H1 (cell line): Measurements from ENCODE around the gene SLC25A48. TPM values are rescaled to one million over a fixed set of nuclear protein-coding genes. Genes with fewer than 3 reads are reported as not detected.

Source experiments
- CBX5 ChIP-seq: fragments of 300-800, 300-1000 bp; sonication (generic); IDR thresholded peaks from 2 replicates; pipeline ENCODE4 v1.7.1; 2016; ENCODE audit warnings: antibody characterized with exemption, low read length, low read depth
- CBX8 ChIP-seq: fragments of 300-800, 300-1000 bp; sonication (generic); IDR thresholded peaks from 2 replicates; pipeline ENCODE4 v1.7.1; 2016; ENCODE audit warnings: low read depth, low read length, borderline replicate concordance
- CEBPB ChIP-seq: IDR thresholded peaks from 2 replicates; pipeline ENCODE4 v1.6.1; 2012; ENCODE audit warnings: low read depth, low read length
- CHD7 ChIP-seq: fragments of 300-600 bp; sonication (generic); IDR thresholded peaks from 2 replicates; pipeline ENCODE4 v1.7.1; 2012; ENCODE audit warnings: low read length, moderate library complexity, mild to moderate bottlenecking, inconsistent platforms; ENCODE audit not compliant: insufficient replicate concordance
- EP300 ChIP-seq, 2 experiments: IDR thresholded peaks; 1 replicate in 1 of 2; 2 replicates in 1 of 2; pipeline ENCODE4 v1.6.1; 2011 to 2012; ENCODE audit warnings: low read depth in 2 of 2, low read length in 2 of 2, mild to moderate bottlenecking in 2 of 2, borderline replicate concordance in 1 of 2, inconsistent platforms in 1 of 2, moderate library complexity in 1 of 2
- GABPA ChIP-seq: IDR thresholded peaks from 2 replicates; pipeline ENCODE4 v1.6.1; 2011; ENCODE audit warnings: mild to moderate bottlenecking, low read length, moderate library complexity, borderline replicate concordance; ENCODE audit not compliant: insufficient read depth
- NANOG ChIP-seq: IDR thresholded peaks from 2 replicates; pipeline ENCODE4 v1.6.1; 2011; ENCODE audit warnings: low read length, low read depth, mild to moderate bottlenecking, inconsistent platforms; ENCODE audit not compliant: insufficient read depth, poor library complexity, severe bottlenecking
- RFX5 ChIP-seq: IDR thresholded peaks from 2 replicates; pipeline ENCODE4 v1.6.1; 2011; ENCODE audit warnings: low read depth, low read length, improper control_type of control experiment, borderline replicate concordance
- TAF7 ChIP-seq: optimal IDR thresholded peaks from 2 replicates; pipeline ENCODE3; 2011; ENCODE audit warnings: low read depth, mild to moderate bottlenecking, inconsistent platforms, low read length, moderate library complexity, borderline replicate concordance
- TBP ChIP-seq: IDR thresholded peaks from 2 replicates; pipeline ENCODE4 v1.6.1; 2011; ENCODE audit warnings: low read depth, low read length, improper control_type of control experiment
- polyA plus RNA-seq, 7 experiments: library from polyadenylated mRNA; depleted of rRNA in 3 of 7; stranded (reverse) in 5 of 7; unstranded in 2 of 7; fragments of >200 nt in 5 of 7; fragments of 200-250 nt in 2 of 7; gene quantifications; 1 replicate in 5 of 7; 2 replicates in 1 of 7; 4 replicates in 1 of 7; pipeline versions ENCODE4 v1.2.1 to v1.2.3, GENCODE V29; 2011 to 2013; ENCODE audit warnings: missing spikeins in 2 of 7, mixed read lengths in 2 of 7
- total RNA-seq: library from RNA; stranded (reverse); fragmentation: NEBNext Ultra II Directional; extraction: Animal tissue kit (Norgen Biotek cat#: 25700); gene quantifications from 2 replicates; pipeline ENCODE4 v1.2.1, GENCODE V29; 2021

SLC25A48 gene
- total and polyA plus RNA-seq, 2 of the 8 experiments (the other 6 are each of a cell fraction or from before 2014, with no cell fraction given): 1.3 to 1.8 TPM

- TF ChIP-seq CHD7 (no peak), TBP (no peak), TAF7 (no peak), GABPA (no peak), CEBPB (no peak), NANOG (no peak), RFX5 (no peak), EP300 (IDR thresholded peaks at IDR 0.05; ENCODE audit: borderline replicate concordance in 1 of 2, low read depth in 2 of 2, low read length in 2 of 2) (no peak), CBX5 (no peak), CBX8 (no peak)
Measured at GRCh38 chr5:135843571-135844337, 9.3 kb downstream of the SLC25A48 start (continued).
